ENCODE measurements around the gene PAQR8.

Gene PAQR8

GRCh38 chr6:52347818-52348217 lies 14.1 kb upstream of the PAQR8 start:
- DNase-seq: no peak

- no peak for DNase-seq
Measured at GRCh38 chr6:52351879-52352238, 10.1 kb upstream of the PAQR8 start.

GRCh38 chr6:52352239-52353018 lies 9.5 kb upstream of the PAQR8 start:
- peak; percentile 96 for DNase-seq

- DNase-seq: no peak
Measured at GRCh38 chr6:52356017-52356416, 5.9 kb upstream of the PAQR8 start.

- no peak for DNase-seq
Measured at GRCh38 chr6:52359403-52359802, 2.5 kb upstream of the PAQR8 start.

- no peak for DNase-seq
Measured at GRCh38 chr6:52360028-52360427, 1.9 kb upstream of the PAQR8 start.

GRCh38 chr6:52360601-52361413 lies 1.1 kb upstream of the PAQR8 start:
- no peak for DNase-seq

GRCh38 chr6:52361414-52361944 lies 472 bp upstream of the PAQR8 start:
- no peak for DNase-seq

- no peak for DNase-seq
Measured at GRCh38 chr6:52362443-52363227, 684 bp downstream of the PAQR8 start.

GRCh38 chr6:52363228-52363867 lies 1.4 kb downstream of the PAQR8 start:
- no peak for DNase-seq

- no peak for DNase-seq
Measured at GRCh38 chr6:52364480-52365166, 2.7 kb downstream of the PAQR8 start.

GRCh38 chr6:52365317-52365716 lies 3.4 kb downstream of the PAQR8 start:
- no peak for DNase-seq

GRCh38 chr6:52365866-52366540 lies 4.1 kb downstream of the PAQR8 start:
- DNase-seq: no peak

- no peak for DNase-seq
Measured at GRCh38 chr6:52368002-52368401, 6.1 kb downstream of the PAQR8 start.

- DNase-seq: no peak
Measured at GRCh38 chr6:52369234-52369633, 7.3 kb downstream of the PAQR8 start.

GRCh38 chr6:52371656-52372191 lies 9.8 kb downstream of the PAQR8 start:
- peak; percentile 49 for DNase-seq

GRCh38 chr6:52373151-52373690 lies 11.3 kb downstream of the PAQR8 start:
- DNase-seq: no peak

- DNase-seq: no peak
Measured at GRCh38 chr6:52374247-52374646, 12.3 kb downstream of the PAQR8 start.

- no peak for DNase-seq
Measured at GRCh38 chr6:52375780-52376556, 14.0 kb downstream of the PAQR8 start.

- DNase-seq: no peak
Measured at GRCh38 chr6:52376763-52377162, 14.8 kb downstream of the PAQR8 start.

Data from fibroblast of skin of abdomen (primary cell).